Neuronal stem cell (in vitro differentiated cells): ENCODE results near the gene NEGR1.

Experiments used
- DNase-seq: peaks from one replicate; pipeline ENCODE4 v3.0.0-alpha.2; 2013; ENCODE audit warnings: low spot score
- H2AFZ ChIP-seq: one replicate; pipeline ENCODE4 v1.6.1; 2013; ENCODE audit warnings: mild to moderate bottlenecking, low read length, inconsistent platforms
- H2AK5ac ChIP-seq: 2 replicates; pipeline ENCODE4 v1.6.1; 2013; ENCODE audit warnings: low read depth, mild to moderate bottlenecking, inconsistent platforms, low read length, moderate library complexity, mixed read lengths
- H2BK120ac ChIP-seq: 2 replicates; pipeline ENCODE4 v1.6.1; 2013; ENCODE audit warnings: low read depth, mild to moderate bottlenecking, inconsistent platforms, low read length, moderate library complexity, mixed read lengths
- H2BK12ac ChIP-seq: one replicate; pipeline ENCODE4 v1.6.1; 2013; ENCODE audit warnings: low read length, inconsistent platforms
- H2BK15ac ChIP-seq: 2 replicates; pipeline ENCODE4 v1.6.1; 2013; ENCODE audit warnings: mild to moderate bottlenecking, low read length, inconsistent platforms, mixed read lengths
- H2BK5ac ChIP-seq: one replicate; pipeline ENCODE4 v1.6.1; 2013; ENCODE audit warnings: inconsistent platforms, mild to moderate bottlenecking, low read length, moderate library complexity
- H3K14ac ChIP-seq: one replicate; pipeline ENCODE4 v1.6.1; 2013; ENCODE audit warnings: low read length, inconsistent platforms
- H3K18ac ChIP-seq: 2 replicates; pipeline ENCODE4 v1.6.1; 2013; ENCODE audit warnings: low read length, inconsistent platforms
- H3K23ac ChIP-seq: 2 replicates; pipeline ENCODE4 v1.6.1; 2013; ENCODE audit warnings: low read depth, mild to moderate bottlenecking, mixed read lengths, low read length, inconsistent platforms; ENCODE audit not compliant: poor library complexity
- H3K27ac ChIP-seq: replicated peaks from 3 replicates; pipeline ENCODE4 v1.5.1; 2013; ENCODE audit warnings: low read length, inconsistent platforms
- H3K27me3 ChIP-seq, 3 experiments: 2 replicates each; pipeline ENCODE4 v1.6.1; 2013; ENCODE audit warnings: low read length in 3 of 3, mild to moderate bottlenecking in 2 of 3, inconsistent platforms in 1 of 3, low read depth in 1 of 3, mixed read lengths in 1 of 3, moderate library complexity in 1 of 3; ENCODE audit not compliant: control insufficient read depth in 3 of 3, insufficient read depth in 3 of 3
- H3K36me3 ChIP-seq, 2 donors: replicated peaks in 1 of 2; 2 replicates each; pipeline ENCODE4 v1.6.1; 2013; ENCODE audit warnings: low read length in 2 of 2; ENCODE audit not compliant: control insufficient read depth in 2 of 2, insufficient read depth in 2 of 2
- H3K4ac ChIP-seq: 2 replicates; pipeline ENCODE4 v1.6.1; 2013; ENCODE audit warnings: inconsistent platforms, mild to moderate bottlenecking, low read length, moderate library complexity
- H3K4me1 ChIP-seq, 2 donors: 1 replicate in 1 of 2; 2 replicates in 1 of 2; pipeline ENCODE4 v1.6.1; 2013; ENCODE audit warnings: low read length in 2 of 2, low read depth in 1 of 2; ENCODE audit not compliant: control insufficient read depth in 2 of 2, insufficient read depth in 1 of 2
- H3K4me2 ChIP-seq: one replicate; pipeline ENCODE4 v1.6.1; 2013; ENCODE audit warnings: mild to moderate bottlenecking, low read length, inconsistent platforms; ENCODE audit not compliant: insufficient read depth, poor library complexity, severe bottlenecking
- H3K4me3 ChIP-seq, 2 donors: 2 replicates each; pipeline ENCODE4 v1.5.1; 2013; ENCODE audit warnings: low read length in 2 of 2, mild to moderate bottlenecking in 2 of 2, inconsistent platforms in 1 of 2, moderate library complexity in 1 of 2
- H3K79me1 ChIP-seq: one replicate; pipeline ENCODE4 v1.6.1; 2013; ENCODE audit warnings: low read depth, mild to moderate bottlenecking, inconsistent platforms, low read length, moderate library complexity
- H3K9ac ChIP-seq: one replicate; pipeline ENCODE4 v1.6.1; 2013; ENCODE audit warnings: mild to moderate bottlenecking, low read depth, low read length, inconsistent platforms; ENCODE audit not compliant: poor library complexity
- H3K9me3 ChIP-seq, 2 donors: replicated peaks in 1 of 2; 2 replicates each; pipeline versions ENCODE3 to v1.6.1; 2013; ENCODE audit warnings: low read length in 2 of 2, mild to moderate bottlenecking in 2 of 2, inconsistent platforms in 1 of 2, low read depth in 1 of 2, mixed read lengths in 1 of 2, moderate library complexity in 1 of 2; ENCODE audit not compliant: control insufficient read depth in 2 of 2, insufficient read depth in 1 of 2
- H4K8ac ChIP-seq: one replicate; pipeline ENCODE4 v1.6.1; 2013; ENCODE audit warnings: low read depth, mild to moderate bottlenecking, inconsistent platforms, low read length, moderate library complexity
- H4K91ac ChIP-seq: one replicate; pipeline ENCODE4 v1.6.1; 2013; ENCODE audit warnings: low read length, low read depth, mild to moderate bottlenecking, inconsistent platforms; ENCODE audit not compliant: poor library complexity
- WGBS, 2 donors: extraction: QIAGEN DNeasy Blood & Tissue Kit; methylation state at CpG; one replicate each; pipeline ENCODE4 v1.1.7; 2013; ENCODE audit warnings: missing lambda C conversion rate in 2 of 2, mixed read lengths in 1 of 2; ENCODE audit not compliant: insufficient read length in 2 of 2, insufficient replicate concordance in 1 of 2; ENCODE audit errors: extremely low coverage in 2 of 2; 5-methylcytosine and 5-hydroxymethylcytosine counted together

Gene NEGR1

DNA sequence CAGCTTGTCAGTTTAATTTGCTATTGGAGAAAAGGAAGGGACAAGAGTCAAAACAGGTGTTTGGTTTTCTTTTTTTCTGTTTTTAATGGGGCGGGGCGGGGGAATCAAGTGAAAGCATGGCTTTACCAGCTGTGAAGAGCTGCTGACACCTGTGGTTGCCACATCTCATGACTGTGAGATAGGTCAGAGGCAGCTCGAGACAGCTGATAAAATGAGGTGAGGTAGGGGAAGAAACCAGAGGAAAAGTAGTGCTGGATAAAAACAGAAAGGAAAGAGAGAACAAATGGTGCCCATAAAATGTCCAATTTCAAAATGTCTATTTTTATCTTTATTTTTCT is 272.3 kb downstream of the NEGR1 start:
- Histone ChIP-seq H3K9ac (no peak overlapping the region), H2BK120ac (no peak overlapping the region), H3K18ac (no peak overlapping the region), H3K79me1 (no peaks in the 10 kb centered on the region), H3K27me3 (no peaks in the 10 kb centered on the region), H2BK15ac (no peak overlapping the region), H3K23ac (no peak overlapping the region), H2BK12ac (no peak overlapping the region), H3K4me3 (no peak overlapping the region), H3K9me3 (no peaks in the 10 kb centered on the region), H2BK5ac (no peak overlapping the region), H3K4me1 (peaks cover 0 to 3% of the 10 kb centered on the region in 2 donors), H4K91ac (no peak overlapping the region), H3K4ac (no peak overlapping the region), H3K4me2 (no peak overlapping the region), H3K36me3 (no peaks in the 10 kb centered on the region), H2AFZ (no peak overlapping the region), H2AK5ac (no peak overlapping the region), H3K14ac (no peak overlapping the region), H4K8ac (no peak overlapping the region), H3K27ac (no peak overlapping the region)
- WGBS, 2 donors = no CpG with 5 or more reads among the region's 3 CpGs
- no peak for DNase-seq

- no peak overlapping the region for H2AK5ac ChIP-seq
- H3K36me3 ChIP-seq = no peaks in the 10 kb centered on the region
- H3K9me3 ChIP-seq = no peaks in the 10 kb centered on the region
- H3K27ac ChIP-seq = no peak overlapping the region
- H2BK120ac ChIP-seq = no peak overlapping the region
- DNase-seq = no peak
- no peak overlapping the region for H3K18ac ChIP-seq
- H4K8ac ChIP-seq = no peak overlapping the region
- no peak overlapping the region for H3K4ac ChIP-seq
- H3K27me3 ChIP-seq = no peaks in the 10 kb centered on the region
- no peak overlapping the region for H4K91ac ChIP-seq
- H2BK15ac ChIP-seq = no peak overlapping the region
- no peaks in the 10 kb centered on the region for H3K79me1 ChIP-seq
- peaks cover 0 to 3% of the 10 kb centered on the region in 2 donors for H3K4me1 ChIP-seq
- no peak overlapping the region for H2BK5ac ChIP-seq
- no peak overlapping the region for H3K4me2 ChIP-seq
- no peak overlapping the region for H3K23ac ChIP-seq
- no peak overlapping the region for H3K9ac ChIP-seq
- no peak overlapping the region for H3K4me3 ChIP-seq
- H2AFZ ChIP-seq = no peak overlapping the region
- WGBS, 2 donors = no CpG with 5 or more reads among the region's 6 CpGs
- no peak overlapping the region for H2BK12ac ChIP-seq
- no peak overlapping the region for H3K14ac ChIP-seq
Measured at GRCh38 chr1:72009173-72010093, 272.9 kb downstream of the NEGR1 start.

- Histone ChIP-seq H3K27ac (no peak overlapping the region), H3K36me3 (no peaks in the 10 kb centered on the region), H3K4ac (no peak overlapping the region), H2AK5ac (no peak overlapping the region), H2BK5ac (no peak overlapping the region), H3K79me1 (no peaks in the 10 kb centered on the region), H2BK15ac (no peak overlapping the region), H2BK12ac (no peak overlapping the region), H4K91ac (no peak overlapping the region), H3K9me3 (no peaks in the 10 kb centered on the region), H2AFZ (no peak overlapping the region), H3K9ac (no peak overlapping the region), H3K14ac (no peak overlapping the region), H3K4me1 (peaks cover 0 to 3% of the 10 kb centered on the region in 2 donors), H2BK120ac (no peak overlapping the region), H3K4me3 (no peak overlapping the region), H3K27me3 (no peaks in the 10 kb centered on the region), H4K8ac (no peak overlapping the region), H3K4me2 (no peak overlapping the region), H3K23ac (no peak overlapping the region), H3K18ac (no peak overlapping the region)
- DNase-seq = no peak
- no CpG with 5 or more reads among the region's 2 CpGs for WGBS, 2 donors
Measured at GRCh38 chr1:72007312-72007711, 275.0 kb downstream of the NEGR1 start.

GRCh38 chr1:72006092-72006491 is 276.2 kb downstream of the NEGR1 start:
- Histone ChIP-seq H3K4me2 (no peak overlapping the region), H3K27ac (no peak overlapping the region), H2AFZ (no peak overlapping the region), H3K4me1 (peaks cover 0 to 3% of the 10 kb centered on the region in 2 donors), H3K79me1 (no peaks in the 10 kb centered on the region), H2BK15ac (no peak overlapping the region), H4K8ac (no peak overlapping the region), H3K36me3 (no peaks in the 10 kb centered on the region), H2BK5ac (no peak overlapping the region), H3K4me3 (no peak overlapping the region), H2BK12ac (no peak overlapping the region), H3K18ac (no peak overlapping the region), H2BK120ac (no peak overlapping the region), H2AK5ac (no peak overlapping the region), H3K9ac (no peak overlapping the region), H3K4ac (no peak overlapping the region), H3K9me3 (no peaks in the 10 kb centered on the region), H3K14ac (no peak overlapping the region), H4K91ac (no peak overlapping the region), H3K23ac (no peak overlapping the region), H3K27me3 (no peaks in the 10 kb centered on the region)
- WGBS, 2 donors = no CpG with 5 or more reads among the region's 1 CpG
- DNase-seq = no peak
